H1 (cell line): Measurements from ENCODE around the gene OR52E8.

Source experiments
- CHD2 ChIP-seq: IDR thresholded peaks from 2 replicates; pipeline ENCODE4 v1.6.1; 2012; ENCODE audit warnings: low read length, improper control_type of control experiment
- CTCF ChIP-seq, 3 experiments: IDR thresholded peaks; 1 replicate in 2 of 3; 2 replicates in 1 of 3; pipeline versions ENCODE4 v1.5.1 to v1.6.1; 2011; ENCODE audit warnings: low read length in 3 of 3, mild to moderate bottlenecking in 3 of 3, inconsistent platforms in 2 of 3, low read depth in 1 of 3, moderate library complexity in 1 of 3; ENCODE audit not compliant: insufficient read depth in 1 of 3; ENCODE audit errors: control extremely low read depth in 1 of 3
- HDAC2 ChIP-seq, 2 experiments: fragments of 300-600 bp in 1 of 2; sonication (generic) in 1 of 2; IDR thresholded peaks; 2 replicates each; pipeline ENCODE4 v1.6.1; 2011 to 2012; ENCODE audit warnings: low read depth in 2 of 2, low read length in 2 of 2, mild to moderate bottlenecking in 2 of 2, moderate library complexity in 2 of 2, borderline replicate concordance in 1 of 2, inconsistent platforms in 1 of 2
- POLR2A ChIP-seq, 2 experiments: IDR thresholded peaks; 1 replicate in 1 of 2; 2 replicates in 1 of 2; pipeline ENCODE4 v1.6.1; 2011; ENCODE audit warnings: low read depth in 2 of 2, low read length in 2 of 2, mild to moderate bottlenecking in 2 of 2; ENCODE audit errors: control extremely low read depth in 1 of 2
- POLR2AphosphoS5 ChIP-seq: IDR thresholded peaks from 2 replicates; pipeline ENCODE4 v1.6.1; 2011; ENCODE audit warnings: low read depth, low read length
- RFX5 ChIP-seq: IDR thresholded peaks from 2 replicates; pipeline ENCODE4 v1.6.1; 2011; ENCODE audit warnings: low read depth, low read length, improper control_type of control experiment, borderline replicate concordance
- RXRA ChIP-seq: IDR thresholded peaks from 2 replicates; pipeline ENCODE4 v1.6.1; 2011; ENCODE audit warnings: low read depth, mild to moderate bottlenecking, low read length, moderate library complexity; ENCODE audit not compliant: insufficient read depth
- TAF1 ChIP-seq: IDR thresholded peaks from 2 replicates; pipeline ENCODE4 v1.6.1; 2011; ENCODE audit warnings: mild to moderate bottlenecking, low read depth, low read length

GRCh38 chr11:5865826-5866225, 8.3 kb upstream of the OR52E8 start:
- no peak for TF ChIP-seq POLR2AphosphoS5
- no peak for TF ChIP-seq TAF1
- TF ChIP-seq RFX5, result no peak
- no peak for TF ChIP-seq CHD2
- no peak for TF ChIP-seq RXRA
- no peak for TF ChIP-seq POLR2A (IDR thresholded peaks at IDR 0.05; ENCODE audit: control extremely low read depth in 1 of 2, low read depth in 2 of 2, low read length in 2 of 2)
- no peak for TF ChIP-seq CTCF (IDR thresholded peaks at IDR 0.05; ENCODE audit: control extremely low read depth in 1 of 3, insufficient read depth in 1 of 3, low read depth in 1 of 3, low read length in 3 of 3)
- TF ChIP-seq HDAC2 (IDR thresholded peaks at IDR 0.05; ENCODE audit: borderline replicate concordance in 1 of 2, low read depth in 2 of 2, low read length in 2 of 2), result no peak
